AG04449 (cell line): ENCODE data around the gene UFD1.

Experiments used
- CTCF ChIA-PET: fragments of 350-600 bp; formaldehyde crosslinking; extraction: SDS; loops from one replicate; lab custom pipeline; 2021; ENCODE audit warnings: antibody characterized with exemption; lab: Yijun Ruan, JAX
- POLR2A ChIA-PET: fragments of 400-600, 350-600 bp; formaldehyde crosslinking; extraction: SDS; loops from one replicate; lab custom pipeline; 2020; ENCODE audit warnings: antibody characterized with exemption, inconsistent platforms; lab: Yijun Ruan, JAX
- DNase-seq: peaks from one replicate; pipeline ENCODE4 v3.0.0-alpha.2; 2010; ENCODE audit warnings: low read depth, low spot score
- H3K4me3 ChIP-seq: 2 replicates; pipeline ENCODE4 v1.5.1; 2011; ENCODE audit warnings: low read depth, mild to moderate bottlenecking, control low read depth, low read length
- CTCF ChIP-seq: IDR thresholded peaks from one replicate; pipeline ENCODE4 v1.5.1; 2011; ENCODE audit warnings: mild to moderate bottlenecking, moderate library complexity, low read length, control low read depth, inconsistent platforms; ENCODE audit not compliant: insufficient read depth; ENCODE audit errors: missing control alignments

Gene UFD1

DNA sequence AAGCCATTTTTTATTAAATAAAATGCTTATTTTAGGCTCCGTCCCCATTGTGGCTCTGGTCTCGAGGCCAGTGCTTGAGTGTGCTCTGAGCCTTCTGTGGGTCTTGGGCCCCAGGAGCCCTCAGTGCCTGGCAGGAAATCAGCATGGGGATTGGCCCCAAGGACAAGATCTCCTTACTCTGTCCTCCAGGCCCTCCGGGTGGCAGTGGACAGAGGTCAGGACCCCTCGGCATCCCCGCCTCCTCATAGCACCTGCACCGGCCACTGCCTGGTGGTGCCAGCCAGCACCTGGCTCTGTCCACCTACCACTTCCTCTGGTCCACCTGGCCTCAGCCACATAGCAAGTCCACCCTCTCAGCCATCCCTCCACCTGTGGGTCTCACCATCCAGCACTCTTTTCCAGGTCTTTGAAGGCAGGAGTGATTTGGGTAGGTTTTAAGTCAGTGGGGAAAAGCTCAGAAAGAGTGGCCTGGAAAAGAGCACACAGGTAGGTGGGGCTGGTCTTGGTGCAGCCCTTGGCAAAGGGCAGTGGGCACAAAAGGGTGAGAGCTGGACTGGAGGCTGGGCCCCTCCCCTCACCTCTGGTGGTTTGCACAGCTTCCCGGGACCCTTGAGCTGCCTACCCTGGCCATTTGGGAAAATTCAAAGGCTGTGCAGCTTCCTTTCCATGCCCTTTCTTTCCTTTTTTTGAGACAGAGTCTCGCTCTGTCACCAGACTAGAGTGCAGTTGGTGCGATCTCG is 41.7 kb upstream of the UFD1 start:
- no peak overlapping the region for H3K4me3 ChIP-seq
- POLR2A ChIA-PET = interaction anchor here (1.1 kb wide), 1 partner anchor 41 kb away, joined by 3 read pairs; the partner anchor contains the start of gene CDC45
- TF ChIP-seq CTCF = no peak
- CTCF ChIA-PET = interaction anchor here (2.0 kb wide), 1 partner anchor 109 kb away, joined by 5 read pairs; no protein-coding TSS in a partner anchor
- no peak for DNase-seq

- POLR2A ChIA-PET = no interaction called here
- CTCF ChIA-PET = no interaction called here
- TF ChIP-seq CTCF = no peak
- DNase-seq = no peak
- H3K4me3 ChIP-seq = no peak overlapping the region
Measured at GRCh38 chr22:19520007-19520406, 41.0 kb upstream of the UFD1 start.

DNA sequence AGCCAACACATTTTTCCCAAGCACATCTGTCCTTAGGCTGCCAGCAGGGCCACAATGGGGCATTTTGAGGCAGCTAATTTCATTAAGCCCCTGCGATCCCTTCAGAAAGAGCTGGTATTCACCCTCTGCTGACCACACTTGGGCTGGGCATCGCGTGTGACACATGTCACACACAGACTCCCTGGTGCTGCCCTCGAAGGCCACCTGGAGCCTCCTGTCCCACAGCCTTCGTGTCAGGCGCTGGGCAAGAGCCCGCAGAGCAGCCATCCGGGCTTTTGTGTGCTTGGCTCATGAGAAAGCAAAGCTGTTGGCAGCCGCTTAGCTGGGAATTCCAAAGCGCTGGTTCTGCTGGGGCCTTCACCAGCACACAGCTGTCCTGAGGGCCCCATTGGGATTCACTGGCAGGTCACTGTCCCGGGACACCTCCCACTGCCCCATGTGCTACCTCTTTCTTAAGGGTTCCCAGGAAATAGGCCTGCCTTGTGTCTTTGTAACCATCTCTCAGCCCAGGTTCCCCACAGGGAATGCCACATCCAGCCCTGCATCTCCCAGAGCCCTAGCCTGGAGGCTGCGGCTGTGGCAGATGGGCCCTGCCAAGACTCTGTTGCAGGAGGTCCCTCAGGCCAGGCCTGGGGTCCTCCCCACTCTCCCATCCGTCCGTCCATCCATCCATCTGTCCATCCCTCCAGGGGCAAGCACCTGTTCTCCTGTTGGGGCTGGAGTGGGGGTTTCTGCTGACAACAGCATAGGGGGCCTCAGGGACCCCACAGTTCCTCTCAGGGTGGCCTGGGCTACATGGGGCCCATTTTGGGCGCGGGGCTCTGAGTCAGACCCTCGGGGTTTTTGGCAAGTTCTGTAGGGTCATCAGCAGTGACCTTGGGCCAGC is 40.3 kb upstream of the UFD1 start:
- H3K4me3 ChIP-seq = no peak overlapping the region
- POLR2A ChIA-PET = no interaction called here
- no peak for TF ChIP-seq CTCF
- CTCF ChIA-PET = interaction anchor here (2.3 kb wide), 1 partner anchor 111 kb away, joined by 6 read pairs; no protein-coding TSS in a partner anchor
- no peak for DNase-seq

- TF ChIP-seq CTCF = no peak
- ChIA-PET CTCF (interaction anchor here (2.3 kb wide), 1 partner anchor 111 kb away, joined by 6 read pairs; no protein-coding TSS in a partner anchor), POLR2A (no interaction called here)
- H3K4me3 ChIP-seq = no peak overlapping the region
- no peak for DNase-seq
Measured at GRCh38 chr22:19518635-19519034, 39.6 kb upstream of the UFD1 start.

DNA sequence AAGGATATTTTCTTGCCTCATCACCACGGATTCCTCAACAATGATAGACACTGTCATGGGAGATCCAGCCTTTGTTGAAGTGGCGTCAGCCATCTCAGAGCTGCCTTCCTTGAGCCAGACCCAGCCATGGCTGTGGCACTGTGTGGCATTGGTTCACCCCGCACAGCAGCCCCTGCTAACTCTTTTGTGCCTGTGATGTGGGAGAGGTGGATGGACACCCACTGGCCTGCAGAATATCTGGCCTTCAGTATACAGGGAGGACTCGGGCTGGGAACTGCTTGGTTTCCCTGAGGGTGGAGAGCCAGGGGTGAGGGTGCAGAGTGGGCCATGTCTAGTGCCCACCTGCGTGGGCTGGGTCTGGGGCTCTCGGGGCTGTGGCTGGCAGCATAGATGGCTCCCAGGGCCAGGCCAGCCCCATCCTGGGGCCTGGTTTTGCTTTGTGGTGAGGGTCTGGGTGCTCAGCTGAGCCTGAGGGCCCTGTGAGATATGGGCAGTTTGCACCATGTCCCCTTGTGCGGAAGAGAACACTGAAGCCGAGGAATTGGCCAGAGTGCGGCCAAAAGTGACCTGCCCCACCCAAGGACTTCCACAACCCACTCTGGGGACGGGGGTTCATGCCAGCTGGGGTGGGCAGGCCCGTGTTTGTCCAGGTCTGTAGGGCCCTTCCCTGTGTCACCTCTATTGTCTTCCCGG is 39.1 kb upstream of the UFD1 start:
- DNase-seq = no peak
- CTCF ChIA-PET = interaction anchor here (2.3 kb wide), 1 partner anchor 112 kb away, joined by 6 read pairs; no protein-coding TSS in a partner anchor
- no peak for TF ChIP-seq CTCF
- no peak overlapping the region for H3K4me3 ChIP-seq
- POLR2A ChIA-PET = no interaction called here
